Hepatocyte (in vitro differentiated cells): ENCODE measurements around the gene KIAA1210. TPM values are rescaled to one million over a fixed set of nuclear protein-coding genes. Genes with fewer than 3 reads are reported as not detected.

Experiments
- DNase-seq: peaks from one replicate; pipeline ENCODE4 v3.0.0-alpha.2; 2016; ENCODE audit warnings: low spot score
- H2AFZ ChIP-seq: fragments of 200-600 bp; sonication (generic); 2 replicates; pipeline ENCODE4 v1.6.0; 2016; ENCODE audit warnings: antibody characterized with exemption, mild to moderate bottlenecking
- H3K27ac ChIP-seq: fragments of 200-600 bp; sonication (generic); 2 replicates; pipeline ENCODE4 v1.5.1; 2016; ENCODE audit warnings: mild to moderate bottlenecking
- H3K27me3 ChIP-seq: fragments of 200-600 bp; sonication (generic); 2 replicates; pipeline ENCODE4 v1.6.1; 2016
- H3K36me3 ChIP-seq: fragments of 200-600 bp; sonication (generic); replicated peaks from 2 replicates; pipeline ENCODE4 v1.5.1; 2016; ENCODE audit warnings: low read depth; ENCODE audit not compliant: insufficient read depth
- H3K4me1 ChIP-seq: fragments of 200-600 bp; sonication (generic); 2 replicates; pipeline ENCODE4 v1.5.1; 2016; ENCODE audit warnings: mild to moderate bottlenecking, moderate library complexity; ENCODE audit not compliant: insufficient read depth
- H3K4me2 ChIP-seq: fragments of 200-600 bp; sonication (generic); 2 replicates; pipeline ENCODE4 v1.6.0; 2016
- H3K4me3 ChIP-seq: fragments of 200-600 bp; sonication (generic); 2 replicates; pipeline ENCODE4 v1.5.1; 2016; ENCODE audit warnings: mild to moderate bottlenecking
- H3K79me2 ChIP-seq: fragments of 200-600 bp; sonication (generic); 2 replicates; pipeline ENCODE4 v1.6.0; 2017; ENCODE audit warnings: mild to moderate bottlenecking
- H3K9me2 ChIP-seq: fragments of 200-600 bp; sonication (generic); replicated peaks from 2 replicates; pipeline ENCODE4 v1.6.0; 2017; ENCODE audit warnings: mild to moderate bottlenecking; ENCODE audit not compliant: insufficient read depth
- H3K9me3 ChIP-seq: fragments of 200-600 bp; sonication (generic); 2 replicates; pipeline ENCODE4 v1.5.1; 2016; ENCODE audit warnings: low read depth, mild to moderate bottlenecking
- H4K20me1 ChIP-seq: fragments of 200-600 bp; sonication (generic); 2 replicates; pipeline ENCODE4 v1.6.0; 2016; ENCODE audit warnings: mild to moderate bottlenecking; ENCODE audit not compliant: insufficient read depth, poor library complexity, severe bottlenecking
- CTCF ChIP-seq: fragments of 200-600 bp; sonication (generic); IDR thresholded peaks from 2 replicates; pipeline ENCODE4 v1.5.1; 2016; ENCODE audit warnings: antibody characterized with exemption, mild to moderate bottlenecking; ENCODE audit not compliant: poor library complexity
- EZH2 ChIP-seq: fragments of 200-600 bp; sonication (generic); IDR thresholded peaks from 2 replicates; pipeline ENCODE4 v1.6.1; 2016; ENCODE audit warnings: antibody characterized with exemption, mild to moderate bottlenecking, borderline replicate concordance
- EZH2phosphoT487 ChIP-seq: fragments of 200-600 bp; sonication (generic); IDR thresholded peaks from one replicate; pipeline ENCODE4 v1.6.1; 2018; ENCODE audit warnings: antibody characterized with exemption, mild to moderate bottlenecking, low read depth, moderate library complexity; ENCODE audit not compliant: unreplicated experiment, severe bottlenecking
- WGBS: methylation state at CpG from one replicate; pipeline ENCODE4 v1.1.6; 2016; ENCODE audit warnings: low lambda C conversion rate; ENCODE audit errors: missing lambda C conversion rate; 5-methylcytosine and 5-hydroxymethylcytosine counted together
- polyA plus RNA-seq: library from polyadenylated mRNA; unstranded; fragments of >200 nt; fragmentation: Nextera tagmentation; extraction: Ambion mirVana; gene quantifications from 2 replicates; pipeline ENCODE4 v1.2.1, GENCODE V29; 2016
- total RNA-seq: library from RNA; depleted of rRNA; stranded (reverse); fragments of >200 nt; gene quantifications from 2 replicates; pipeline ENCODE4 v1.2.3, GENCODE V29; 2014

Gene KIAA1210
- total and polyA plus RNA-seq, 2 experiments from 2014 or later = 0.03 TPM; not detected in 1

- Histone ChIP-seq H3K9me2 (no peaks in the 10 kb centered on the region), H3K9me3 (no peaks in the 10 kb centered on the region), H3K79me2 (no peaks in the 10 kb centered on the region), H3K36me3 (no peaks in the 10 kb centered on the region), H3K4me3 (no peak overlapping the region), H3K27ac (no peak overlapping the region), H3K27me3 (no peaks in the 10 kb centered on the region), H4K20me1 (no peaks in the 10 kb centered on the region), H2AFZ (no peak overlapping the region), H3K4me1 (no peaks in the 10 kb centered on the region), H3K4me2 (no peak overlapping the region)
- 64% methylated on average over 1 of the region's 2 CpGs for WGBS
- TF ChIP-seq EZH2 = no peak
- no peak for TF ChIP-seq EZH2phosphoT487
- TF ChIP-seq CTCF = no peak
- DNase-seq = no peak
Observed at GRCh38 chrX:119045884-119046283, 81.7 kb downstream of the KIAA1210 start.

GRCh38 chrX:119042996-119043395 is 84.6 kb downstream of the KIAA1210 start:
- no peak overlapping the region for H3K4me2 ChIP-seq
- no peak overlapping the region for H3K27ac ChIP-seq
- H2AFZ ChIP-seq = no peak overlapping the region
- no peaks in the 10 kb centered on the region for H3K36me3 ChIP-seq
- TF ChIP-seq CTCF (no peak), EZH2 (no peak), EZH2phosphoT487 (no peak)
- no peaks in the 10 kb centered on the region for H3K27me3 ChIP-seq
- no peaks in the 10 kb centered on the region for H4K20me1 ChIP-seq
- no peak for DNase-seq
- no peaks in the 10 kb centered on the region for H3K9me3 ChIP-seq
- H3K79me2 ChIP-seq = no peaks in the 10 kb centered on the region
- no peaks in the 10 kb centered on the region for H3K9me2 ChIP-seq
- no peak overlapping the region for H3K4me3 ChIP-seq
- H3K4me1 ChIP-seq = no peaks in the 10 kb centered on the region
- 73% methylated on average over 1 of the region's 1 CpG for WGBS

- H4K20me1 ChIP-seq = no peaks in the 10 kb centered on the region
- no peak for DNase-seq
- 69% methylated on average over 3 of the region's 3 CpGs for WGBS
- no peaks in the 10 kb centered on the region for H3K27me3 ChIP-seq
- TF ChIP-seq EZH2phosphoT487 = no peak
- TF ChIP-seq CTCF = no peak
- TF ChIP-seq EZH2 = no peak
- H3K36me3 ChIP-seq = no peaks in the 10 kb centered on the region
- H2AFZ ChIP-seq = no peak overlapping the region
- no peaks in the 10 kb centered on the region for H3K4me1 ChIP-seq
- no peaks in the 10 kb centered on the region for H3K79me2 ChIP-seq
- H3K9me3 ChIP-seq = no peaks in the 10 kb centered on the region
- H3K4me3 ChIP-seq = no peak overlapping the region
- no peaks in the 10 kb centered on the region for H3K9me2 ChIP-seq
- peak overlapping the region; percentile 54 for H3K27ac ChIP-seq
- H3K4me2 ChIP-seq = no peak overlapping the region
Observed at GRCh38 chrX:119042040-119042439, 85.6 kb downstream of the KIAA1210 start.

GRCh38 chrX:119041175-119041574 is 86.4 kb downstream of the KIAA1210 start:
- Histone ChIP-seq H3K9me2 (no peaks in the 10 kb centered on the region), H3K36me3 (no peaks in the 10 kb centered on the region), H3K4me2 (no peak overlapping the region), H3K9me3 (no peaks in the 10 kb centered on the region), H2AFZ (no peak overlapping the region), H4K20me1 (no peaks in the 10 kb centered on the region), H3K4me3 (no peak overlapping the region), H3K79me2 (no peaks in the 10 kb centered on the region), H3K4me1 (no peaks in the 10 kb centered on the region), H3K27me3 (no peaks in the 10 kb centered on the region), H3K27ac (peak overlapping the region; percentile 54)
- 40% methylated on average over 4 of the region's 4 CpGs for WGBS
- peak; percentile 72 for DNase-seq
- TF ChIP-seq EZH2 (no peak), EZH2phosphoT487 (no peak), CTCF (no peak)
